GM20000 (cell line): Measurements from ENCODE around the gene GAREM1.

Source experiments
- DNase-seq: peaks from one replicate; pipeline ENCODE4 v3.0.0; 2012; ENCODE audit warnings: low spot score
- CTCF ChIP-seq: IDR thresholded peaks from 2 replicates; pipeline ENCODE4 v1.5.1; 2012; ENCODE audit warnings: mild to moderate bottlenecking, control low read depth; ENCODE audit errors: extremely low read depth, missing control alignments

Gene GAREM1

GRCh38 chr18:32442575-32442974 is 28.1 kb downstream of the GAREM1 start:
- no peak for TF ChIP-seq CTCF
- DNase-seq, result no peak

- no peak for DNase-seq
- no peak for TF ChIP-seq CTCF
Measured at GRCh38 chr18:32441533-32441932, 29.1 kb downstream of the GAREM1 start.

GRCh38 chr18:32440518-32440917 is 30.2 kb downstream of the GAREM1 start:
- no peak for TF ChIP-seq CTCF
- DNase-seq, result no peak

- no peak for TF ChIP-seq CTCF
- DNase-seq, result no peak
Measured at GRCh38 chr18:32439802-32440201, 30.9 kb downstream of the GAREM1 start.

- no peak for TF ChIP-seq CTCF
- DNase-seq, result no peak
Measured at GRCh38 chr18:32439241-32439640, 31.4 kb downstream of the GAREM1 start.

GRCh38 chr18:32438173-32438572 is 32.5 kb downstream of the GAREM1 start:
- no peak for DNase-seq
- TF ChIP-seq CTCF, result no peak

GRCh38 chr18:32437100-32437834 is 33.4 kb downstream of the GAREM1 start:
- no peak for TF ChIP-seq CTCF

More at GRCh38 chr18:32437100-32437834, 33.4 kb downstream of the GAREM1 start:
- DNase-seq, result no peak
